Cardiac fibroblast (primary cell): ENCODE measurements around the gene ANP32A.
A peak's percentile ranks its signal among the peaks of the same experiment; 100 is the strongest.

Experiments used
- DNase-seq, 2 donors: peaks; one replicate each; pipeline versions ENCODE4 v3.0.0 to v3.0.0-alpha.2; 2010; ENCODE audit warnings: low read depth in 2 of 2
- H3K4me3 ChIP-seq, 2 donors: replicated peaks in 1 of 2; 1 replicate in 1 of 2; 2 replicates in 1 of 2; pipeline ENCODE4 v1.5.1; 2011; ENCODE audit warnings: low read depth in 2 of 2, low read length in 2 of 2, mild to moderate bottlenecking in 2 of 2, moderate library complexity in 1 of 2
- TF ChIP-seq, protein P1 (sequence below): IDR thresholded peaks from one replicate; pipeline ENCODE4 v1.5.1; 2011; ENCODE audit warnings: low read depth, mild to moderate bottlenecking, low read length, inconsistent platforms

ANP32A gene

DNA sequence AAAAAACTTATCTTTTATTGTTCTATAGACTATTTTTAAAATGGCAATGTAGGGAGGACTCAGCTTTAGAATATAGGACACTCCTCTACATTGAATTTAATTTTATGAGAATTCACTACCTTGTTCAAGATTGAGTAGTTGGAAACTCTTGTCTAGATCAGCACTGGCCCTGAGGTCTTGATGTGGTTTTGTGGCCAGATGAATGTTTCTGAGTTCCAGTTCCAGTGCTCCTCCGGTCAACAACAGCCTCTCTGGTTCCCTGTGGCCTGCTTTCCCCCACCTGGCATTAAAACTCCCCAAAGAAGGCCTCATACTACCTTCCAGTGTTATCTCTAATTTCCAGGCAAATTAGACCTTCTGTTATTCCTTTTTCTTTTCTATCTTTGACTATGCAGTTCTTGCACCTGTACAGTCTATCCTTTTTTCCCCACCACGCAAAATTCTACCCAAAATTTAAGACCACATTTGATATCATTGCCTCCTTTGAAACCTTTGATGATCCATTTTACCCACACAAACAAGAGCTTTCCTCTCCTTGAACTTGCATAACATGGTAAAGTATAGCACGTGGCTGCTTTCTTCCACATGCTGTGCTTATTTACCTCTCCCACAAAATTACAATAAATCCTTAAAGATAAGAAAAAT lies 9.6 kb upstream of the ANP32A start:
- DNase-seq = no peak
- TF ChIP-seq, protein P1, sequence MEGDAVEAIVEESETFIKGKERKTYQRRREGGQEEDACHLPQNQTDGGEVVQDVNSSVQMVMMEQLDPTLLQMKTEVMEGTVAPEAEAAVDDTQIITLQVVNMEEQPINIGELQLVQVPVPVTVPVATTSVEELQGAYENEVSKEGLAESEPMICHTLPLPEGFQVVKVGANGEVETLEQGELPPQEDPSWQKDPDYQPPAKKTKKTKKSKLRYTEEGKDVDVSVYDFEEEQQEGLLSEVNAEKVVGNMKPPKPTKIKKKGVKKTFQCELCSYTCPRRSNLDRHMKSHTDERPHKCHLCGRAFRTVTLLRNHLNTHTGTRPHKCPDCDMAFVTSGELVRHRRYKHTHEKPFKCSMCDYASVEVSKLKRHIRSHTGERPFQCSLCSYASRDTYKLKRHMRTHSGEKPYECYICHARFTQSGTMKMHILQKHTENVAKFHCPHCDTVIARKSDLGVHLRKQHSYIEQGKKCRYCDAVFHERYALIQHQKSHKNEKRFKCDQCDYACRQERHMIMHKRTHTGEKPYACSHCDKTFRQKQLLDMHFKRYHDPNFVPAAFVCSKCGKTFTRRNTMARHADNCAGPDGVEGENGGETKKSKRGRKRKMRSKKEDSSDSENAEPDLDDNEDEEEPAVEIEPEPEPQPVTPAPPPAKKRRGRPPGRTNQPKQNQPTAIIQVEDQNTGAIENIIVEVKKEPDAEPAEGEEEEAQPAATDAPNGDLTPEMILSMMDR = no peak
- H3K4me3 ChIP-seq = no peak overlapping the region

DNA sequence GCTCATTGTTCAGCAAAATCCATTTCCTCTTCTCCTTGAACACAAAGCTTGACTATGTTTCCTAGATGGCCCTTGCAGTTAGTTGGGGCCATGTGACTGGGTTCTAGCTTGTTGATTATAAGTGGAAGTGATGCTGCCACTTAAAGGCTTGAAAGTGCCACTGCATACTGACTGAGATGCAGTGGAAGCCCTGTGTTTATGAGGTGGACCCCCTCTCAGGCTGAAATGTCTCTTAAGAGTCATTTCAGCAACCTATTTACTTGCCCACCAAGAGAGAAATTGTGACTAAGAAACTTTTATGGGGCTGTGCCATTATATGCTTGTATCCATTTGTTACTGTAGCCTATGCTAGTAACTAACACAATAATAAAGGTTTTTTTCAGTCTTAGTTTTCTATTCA lies 8.4 kb upstream of the ANP32A start:
- TF ChIP-seq, protein P1 = peak; percentile 46
- peak; percentile 33 to 54 for DNase-seq
- no peak overlapping the region for H3K4me3 ChIP-seq

DNA sequence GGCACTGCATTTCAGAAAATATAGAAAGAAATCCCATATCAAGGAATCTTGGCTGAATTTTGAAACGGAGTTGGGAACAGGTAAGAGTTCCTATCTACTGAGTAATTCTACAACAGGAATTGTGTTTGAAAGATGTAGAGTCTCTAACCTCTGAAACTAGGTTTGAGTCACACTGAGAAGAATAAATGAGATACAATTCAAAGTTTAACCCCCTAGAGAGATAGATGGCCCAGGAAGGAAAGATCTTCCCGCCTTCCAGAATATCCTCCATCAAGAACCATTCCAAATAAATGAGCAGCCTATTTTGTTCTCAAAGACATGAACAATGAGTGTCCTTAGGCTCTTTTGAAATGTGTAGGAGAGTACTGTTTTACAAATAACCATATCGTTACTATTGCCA lies 2.9 kb upstream of the ANP32A start:
- TF ChIP-seq, protein P1 = no peak
- DNase-seq = no peak

DNA sequence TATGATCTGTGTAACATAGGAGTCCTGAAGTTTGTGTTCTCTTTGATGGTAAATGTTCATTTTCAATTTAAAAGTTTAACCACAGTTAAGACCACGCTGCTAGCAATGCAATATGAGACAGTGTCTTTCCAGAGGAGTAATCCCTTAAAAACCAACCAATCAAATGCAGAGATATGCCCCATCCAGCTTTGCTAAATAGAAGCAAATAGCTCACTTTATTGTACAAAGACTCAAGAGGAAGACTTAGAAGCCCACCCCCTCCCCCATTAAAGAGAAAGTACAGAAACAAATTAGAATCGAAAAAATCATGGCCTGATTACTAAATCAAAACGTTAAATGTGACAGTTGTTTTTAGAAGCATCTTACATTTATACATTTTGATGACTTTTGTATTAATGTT lies 2.1 kb upstream of the ANP32A start:
- DNase-seq = no peak
- TF ChIP-seq, protein P1 = no peak
- no peak overlapping the region for H3K4me3 ChIP-seq

More for the DNA sequence above, 2.9 kb upstream of the ANP32A start:
- H3K4me3 ChIP-seq = no peak overlapping the region

DNA sequence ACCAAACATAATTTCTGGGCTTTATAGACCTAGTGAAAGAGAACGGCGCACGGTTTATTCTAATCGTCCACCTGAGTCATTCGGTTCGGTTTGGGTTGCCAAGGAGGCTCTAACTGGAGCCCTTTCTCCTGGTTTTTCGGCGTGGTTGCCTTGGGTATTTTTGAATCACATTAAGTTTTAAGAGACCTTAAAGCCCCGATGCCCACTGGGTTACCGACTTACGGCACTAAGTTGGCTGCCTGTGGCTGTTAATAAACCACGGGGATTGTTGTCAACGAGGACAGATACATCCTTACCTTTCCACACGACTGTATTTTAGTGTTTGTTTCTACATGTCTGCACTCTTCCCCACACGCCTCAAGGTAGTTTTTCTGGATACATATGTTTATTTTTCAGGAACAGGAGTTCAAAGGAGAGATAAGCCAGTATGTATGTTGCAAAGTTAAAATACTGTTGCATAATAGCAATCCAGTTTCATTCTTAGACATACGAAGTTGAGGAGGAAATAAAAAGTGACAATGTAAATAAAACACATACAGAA lies 1.2 kb upstream of the ANP32A start:
- TF ChIP-seq, protein P1 = no peak
- no peak for DNase-seq
- peak overlapping the region; percentile 94 to 96 for H3K4me3 ChIP-seq

DNA sequence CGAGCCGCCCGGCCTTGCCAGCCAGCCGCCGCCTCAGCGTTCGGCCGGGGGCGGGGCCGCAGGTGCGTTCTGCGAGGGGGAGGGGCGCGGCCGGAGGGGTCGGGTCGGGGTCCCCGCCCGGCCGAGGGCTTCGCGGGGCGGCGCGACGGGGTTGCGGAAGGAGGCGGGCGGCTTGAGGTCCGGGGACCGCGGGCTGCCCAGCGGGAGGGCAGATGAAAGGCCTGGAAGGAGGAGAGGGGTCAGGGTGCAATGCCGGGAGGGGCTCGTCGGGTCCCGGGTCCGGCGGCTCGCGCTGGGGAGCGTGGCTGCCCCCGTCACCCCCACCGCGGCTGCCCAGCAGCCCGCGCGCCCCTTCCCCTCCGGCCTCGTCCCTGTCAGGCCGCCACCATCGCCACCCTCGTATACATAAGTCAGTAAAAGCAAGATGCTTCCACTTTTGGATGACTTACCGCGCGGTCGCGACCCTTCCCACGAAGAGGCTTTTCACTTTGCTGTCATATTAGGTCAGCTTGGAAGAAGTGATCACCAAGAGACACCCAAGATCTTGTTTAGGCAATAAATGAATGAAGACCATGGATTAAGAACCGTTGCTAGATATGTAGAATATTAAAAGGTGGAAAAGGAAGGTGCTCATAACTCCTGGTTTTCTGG lies 620 bp upstream of the ANP32A start:
- H3K4me3 ChIP-seq = peak overlapping the region; percentile 94 to 96
- DNase-seq = no peak
- TF ChIP-seq, protein P1 = no peak
